Activated T-helper 1 cell treated with Interleukin-2 at 50 U/mL for 16 hours (primary cell): Measurements from ENCODE around the gene HIVEP1.
"Not testable (repeated sequence)": the region's sequence is repeated elsewhere in the genome, so short reads cannot be mapped to it uniquely, and the experiment has no call there.

Experiments
- DNase-seq: peaks from one replicate; pipeline ENCODE4 v3.0.0-alpha.2; 2020; ENCODE audit warnings: low read depth

The HIVEP1 gene

DNA sequence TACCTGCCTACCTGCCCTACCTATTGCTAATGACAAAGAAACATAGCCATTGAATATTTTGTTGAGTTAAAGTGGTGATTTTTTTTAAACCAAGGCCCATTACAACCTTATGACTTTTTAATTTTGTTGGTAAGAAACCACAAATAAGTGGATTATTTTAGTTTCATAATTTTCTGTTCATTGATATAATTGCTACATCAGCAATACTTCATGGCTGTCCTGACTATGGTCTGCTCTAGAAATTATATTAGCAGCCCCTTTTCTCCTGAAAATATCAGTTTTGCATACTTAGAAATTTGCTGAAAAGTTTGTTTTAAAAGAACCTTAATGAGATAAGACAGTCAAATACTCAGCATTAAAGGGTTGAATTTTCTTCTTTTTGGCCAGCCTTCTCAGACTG lies 106.5 kb downstream of the HIVEP1 start:
- no peak for DNase-seq

DNA sequence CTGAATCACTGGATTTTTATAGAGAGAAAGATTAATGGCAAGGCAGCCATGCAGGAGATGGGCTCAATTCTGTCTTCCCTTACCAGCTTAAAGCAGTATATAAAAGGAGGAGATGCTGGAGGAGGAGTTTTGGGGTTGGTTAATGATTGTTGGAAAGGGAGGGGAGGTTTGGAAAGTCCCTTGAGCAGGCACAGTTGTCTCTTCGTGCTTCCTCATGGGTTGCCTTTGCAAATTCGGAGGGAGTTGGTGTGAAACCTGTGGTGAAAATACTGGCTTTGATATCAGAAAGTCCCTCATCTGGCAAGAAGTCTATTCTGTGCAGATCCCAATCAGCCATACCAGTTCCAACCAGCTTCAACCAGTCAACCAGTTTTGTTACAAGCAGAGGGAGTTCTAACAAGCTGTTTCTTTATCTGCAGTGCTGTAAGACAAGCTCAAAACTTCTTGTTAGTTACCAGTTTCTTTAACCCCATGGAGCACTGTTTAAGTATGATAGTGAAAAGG lies 107.0 kb downstream of the HIVEP1 start:
- no peak for DNase-seq

DNA sequence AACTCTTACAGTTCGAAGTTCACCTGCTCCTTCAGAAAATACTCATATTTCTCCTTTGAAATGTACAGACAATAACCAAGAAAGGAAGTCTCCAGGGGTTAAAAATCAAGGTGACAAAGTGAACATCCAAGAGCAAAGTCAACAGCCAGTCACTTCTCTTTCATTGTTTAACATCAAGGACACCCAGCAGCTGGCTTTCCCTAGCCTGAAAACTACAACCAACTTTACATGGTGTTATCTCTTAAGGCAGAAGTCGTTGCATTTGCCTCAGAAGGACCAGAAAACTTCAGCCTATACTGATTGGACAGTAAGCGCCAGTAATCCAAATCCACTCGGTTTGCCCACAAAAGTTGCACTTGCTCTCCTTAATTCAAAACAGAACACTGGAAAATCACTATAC lies 113.3 kb downstream of the HIVEP1 start:
- no peak for DNase-seq

DNA sequence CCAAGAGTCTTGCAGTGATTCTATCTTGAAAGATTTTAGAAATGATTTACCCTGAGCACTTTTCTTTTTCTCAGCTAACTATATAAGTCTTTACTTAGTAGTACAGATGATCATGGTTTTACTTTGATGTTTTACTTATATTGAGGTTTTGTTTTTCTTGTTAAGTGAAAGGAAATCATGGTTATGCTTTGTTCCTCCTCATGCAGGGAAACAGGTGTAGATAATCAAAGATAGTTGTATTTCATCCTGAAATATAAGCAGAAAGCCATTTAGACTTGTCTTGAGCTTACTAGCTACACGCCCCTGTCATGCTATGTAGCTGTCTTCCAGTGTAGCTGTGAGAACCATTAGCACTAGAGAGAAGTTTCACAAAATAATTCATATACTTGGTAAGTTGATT lies 113.9 kb downstream of the HIVEP1 start:
- DNase-seq = no peak

DNA sequence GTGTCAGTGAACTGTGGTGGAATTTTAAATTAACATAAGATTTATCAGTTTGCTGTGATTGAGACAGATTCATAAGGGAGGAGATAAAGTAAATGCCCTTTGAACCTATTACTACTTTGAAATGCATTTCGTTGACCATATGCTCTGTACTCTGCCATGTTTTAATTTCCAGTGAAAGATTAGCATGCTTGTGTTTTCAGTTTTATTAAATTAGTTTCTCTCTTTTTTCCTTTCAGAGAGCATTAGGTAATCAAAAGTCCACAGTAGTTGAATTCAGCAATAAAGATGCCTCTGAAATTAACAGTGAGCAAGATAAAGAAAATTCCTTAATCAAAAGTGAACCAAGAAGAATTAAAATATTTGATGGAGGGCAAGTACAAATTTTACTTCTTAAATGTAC lies 117.4 kb downstream of the HIVEP1 start:
- no peak for DNase-seq

DNA sequence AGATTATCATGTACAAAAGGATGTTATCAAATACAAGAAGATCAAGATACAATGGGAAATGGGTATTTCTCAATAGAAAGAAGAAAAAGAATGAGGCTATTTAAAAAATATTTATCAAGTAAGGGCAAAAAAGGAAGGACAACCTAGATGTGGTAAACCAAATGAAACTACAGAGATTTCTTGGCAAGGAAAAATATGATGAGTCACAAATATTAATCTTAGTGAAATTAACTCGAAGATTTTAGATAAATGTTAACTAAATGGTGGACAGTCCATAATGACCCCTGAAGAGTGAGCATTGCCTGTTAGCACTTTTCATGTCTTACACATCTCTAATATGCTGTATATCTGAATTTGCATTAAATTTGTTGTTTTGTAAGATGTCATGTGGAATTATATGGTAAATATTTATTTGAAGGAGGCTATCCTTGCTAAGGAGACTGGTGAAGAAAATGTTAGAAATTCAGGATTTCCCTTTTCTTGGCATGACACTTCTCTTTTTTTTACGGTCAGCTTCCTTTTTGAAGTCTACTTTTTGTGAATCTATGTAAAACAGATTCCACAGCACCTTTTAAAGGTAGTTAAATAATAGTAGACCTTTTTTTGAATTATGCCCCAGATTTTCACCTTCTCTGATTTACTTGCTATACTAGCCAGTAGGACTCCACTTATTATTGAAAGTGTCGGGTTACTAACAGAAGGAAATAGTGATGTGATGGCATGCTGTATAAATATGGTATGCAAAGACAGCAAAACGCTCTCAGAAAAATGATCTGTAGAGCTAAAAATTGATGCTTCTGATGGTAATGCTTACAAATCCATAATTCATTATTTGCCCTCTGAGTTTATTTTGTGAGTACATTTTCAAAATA lies 120.5 kb downstream of the HIVEP1 start:
- no peak for DNase-seq

DNA sequence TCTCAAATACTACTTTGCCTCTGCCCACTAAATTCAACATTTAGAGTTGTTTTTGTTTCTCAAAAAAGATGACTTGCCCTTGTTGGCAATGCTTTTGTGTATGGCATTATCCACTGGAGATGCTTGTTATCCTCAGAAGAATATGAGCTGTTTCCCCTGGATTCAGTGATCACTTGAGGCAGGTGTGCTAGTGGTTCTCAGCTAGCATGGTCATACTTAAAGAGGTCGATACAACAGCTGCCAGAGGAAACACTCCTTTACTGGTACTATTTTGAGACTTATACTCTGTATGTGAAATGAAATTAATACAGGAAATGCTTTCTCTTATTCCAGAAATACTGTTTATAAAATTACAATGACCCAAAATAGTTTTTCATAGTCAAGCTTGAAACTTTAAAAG lies 122.5 kb downstream of the HIVEP1 start:
- no peak for DNase-seq

DNA sequence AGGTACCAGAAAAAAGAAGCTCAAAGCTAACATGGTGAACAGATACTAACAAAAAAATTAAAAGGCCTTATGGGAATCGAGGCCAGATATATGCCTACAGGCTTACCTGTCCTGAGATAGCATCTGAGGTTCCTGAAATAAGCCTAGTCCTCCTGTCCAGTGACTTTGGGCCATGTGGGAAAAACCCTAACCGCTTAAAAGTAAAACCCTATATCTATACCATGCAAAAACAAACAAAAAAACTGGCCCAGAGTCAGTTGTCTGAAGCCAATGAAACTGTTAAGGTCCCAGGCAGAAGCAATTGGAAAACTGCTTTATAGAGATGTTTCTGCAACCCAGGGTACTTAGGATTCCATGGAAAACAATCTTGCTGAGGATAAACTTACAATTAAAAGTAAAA lies 122.9 kb downstream of the HIVEP1 start:
- DNase-seq = no peak

DNA sequence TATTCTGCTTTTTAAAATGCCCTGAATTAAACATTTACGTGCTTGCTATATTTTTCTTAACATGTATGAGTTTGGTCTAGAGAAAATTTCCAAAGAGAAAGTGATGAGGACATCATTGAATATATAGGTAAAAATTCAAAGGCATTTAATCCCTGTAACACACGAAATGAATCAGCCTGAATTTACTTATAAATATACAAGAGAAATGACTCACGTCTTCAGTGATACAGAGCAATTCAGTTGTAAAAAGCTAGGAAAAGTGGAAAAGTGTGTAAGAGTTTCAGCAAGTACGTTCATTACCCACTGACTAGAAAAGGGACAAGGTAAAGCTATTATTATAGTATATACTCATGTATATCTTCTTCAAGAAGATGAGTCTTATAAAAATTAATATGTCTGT lies 124.8 kb downstream of the HIVEP1 start:
- DNase-seq = no peak

DNA sequence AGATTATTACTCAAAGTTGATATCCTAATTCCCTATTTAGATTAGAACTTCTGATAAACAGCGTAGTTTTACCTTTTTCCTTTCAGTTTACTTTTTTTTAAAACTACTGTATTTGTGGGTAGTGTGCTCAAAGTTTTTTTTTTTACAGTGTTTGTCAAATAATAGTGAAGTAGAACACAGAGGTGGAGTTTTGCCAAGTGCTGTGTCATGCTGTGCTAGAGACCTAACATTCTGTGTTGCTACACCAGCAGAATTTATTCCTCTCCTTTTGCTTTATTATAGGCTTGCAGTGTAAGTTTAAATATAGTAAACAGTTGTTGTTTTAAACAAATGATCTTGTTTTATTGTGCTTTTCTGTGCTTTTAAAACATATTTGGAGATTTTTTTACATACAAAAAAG lies 125.4 kb downstream of the HIVEP1 start:
- no peak for DNase-seq

DNA sequence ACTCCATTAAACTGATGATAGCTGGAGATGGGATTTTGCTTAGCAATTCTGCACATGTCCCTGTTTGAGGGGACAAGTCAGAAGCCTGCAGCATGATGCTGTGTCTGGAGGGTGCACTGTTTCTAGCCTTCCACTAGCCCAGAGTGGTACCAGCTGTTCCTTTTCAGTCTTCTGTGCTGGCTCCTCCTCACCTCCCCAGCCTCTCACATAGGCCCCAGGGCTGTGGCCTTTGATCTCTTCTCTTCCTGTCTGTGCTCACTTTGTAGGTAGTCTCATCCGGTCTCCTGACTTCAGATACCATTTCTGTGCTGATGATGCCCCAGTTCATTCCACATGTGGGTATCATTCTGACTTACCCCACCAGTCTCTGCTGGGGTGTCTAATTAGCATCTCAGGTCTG lies 126.3 kb downstream of the HIVEP1 start:
- peak; percentile 3 for DNase-seq

DNA sequence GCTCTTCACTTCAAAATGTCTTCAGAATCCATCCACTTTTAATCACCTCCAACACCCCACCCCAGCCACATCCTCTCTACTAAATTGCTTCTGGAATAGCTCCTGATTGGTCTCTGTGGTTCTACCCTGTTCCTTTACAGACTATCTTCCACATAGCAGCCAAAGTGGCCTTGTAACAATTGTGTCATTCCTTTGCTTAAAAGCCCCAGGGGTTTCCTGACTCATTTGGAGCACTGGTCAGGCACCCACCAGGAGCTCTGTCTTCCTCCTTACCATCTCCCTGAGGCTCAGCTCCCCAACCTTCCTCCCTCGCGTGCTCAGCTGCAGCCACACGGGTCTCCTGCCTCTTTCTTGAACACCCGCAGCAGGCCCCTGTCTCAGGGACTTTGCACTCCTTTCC lies 126.8 kb downstream of the HIVEP1 start:
- no peak for DNase-seq

DNA sequence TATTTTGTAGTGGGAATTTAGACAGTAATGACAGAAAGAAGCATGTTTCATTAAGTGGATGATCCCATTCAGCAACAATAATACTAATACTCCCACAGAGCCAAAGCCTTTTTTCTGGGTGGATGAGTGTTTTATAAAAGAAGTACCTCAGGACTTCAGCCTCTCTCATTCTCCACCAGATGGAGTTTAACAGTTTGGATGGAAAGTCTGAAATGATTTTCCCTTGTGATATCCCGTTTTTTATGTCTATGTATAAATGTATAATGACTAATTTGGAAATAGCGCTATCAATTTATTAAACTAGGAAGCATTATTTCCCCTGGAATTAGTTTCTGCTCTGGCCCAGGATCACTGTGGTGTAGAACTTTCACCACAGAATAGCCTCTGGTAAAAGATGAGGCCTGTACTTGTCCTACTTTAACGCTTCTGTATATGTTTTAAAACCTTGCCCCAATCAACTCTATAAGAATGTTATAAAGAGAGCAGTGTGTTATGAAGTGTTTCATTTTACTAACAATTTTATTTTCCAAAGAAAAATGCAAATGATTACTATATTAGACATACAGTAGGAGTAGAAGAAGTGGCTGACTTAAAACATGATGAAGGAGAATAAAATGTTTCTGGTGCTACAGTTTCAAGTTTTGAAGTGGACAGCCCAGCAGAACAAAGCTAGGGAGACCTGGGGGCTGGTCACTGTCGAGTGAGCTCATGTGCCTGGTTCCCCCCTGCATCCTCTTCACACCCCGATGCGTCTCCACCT lies 135.6 kb downstream of the HIVEP1 start:
- DNase-seq = no peak

DNA sequence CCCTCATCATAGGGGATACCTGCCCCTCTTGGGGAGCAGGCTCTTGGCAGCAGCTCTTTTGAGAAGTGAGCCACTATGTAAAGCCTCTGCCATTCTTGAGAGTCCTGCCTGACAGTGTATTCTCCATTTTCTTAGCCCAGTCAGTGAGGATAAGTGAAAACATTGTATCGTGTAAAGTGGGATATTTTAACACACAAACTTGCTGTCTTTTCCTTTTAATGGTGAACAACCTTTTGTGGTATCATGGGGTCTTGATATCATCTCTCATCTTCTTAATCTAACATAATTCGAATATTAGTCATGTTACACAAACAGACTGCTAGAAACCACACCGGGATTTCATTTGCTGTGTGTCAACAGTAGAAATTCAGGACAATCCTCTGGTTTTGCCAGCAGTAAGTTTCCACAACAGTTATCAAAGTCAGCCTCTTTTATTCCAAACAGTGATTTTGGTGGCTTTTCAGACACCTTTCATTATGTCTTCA lies 136.2 kb downstream of the HIVEP1 start:
- no peak for DNase-seq

DNA sequence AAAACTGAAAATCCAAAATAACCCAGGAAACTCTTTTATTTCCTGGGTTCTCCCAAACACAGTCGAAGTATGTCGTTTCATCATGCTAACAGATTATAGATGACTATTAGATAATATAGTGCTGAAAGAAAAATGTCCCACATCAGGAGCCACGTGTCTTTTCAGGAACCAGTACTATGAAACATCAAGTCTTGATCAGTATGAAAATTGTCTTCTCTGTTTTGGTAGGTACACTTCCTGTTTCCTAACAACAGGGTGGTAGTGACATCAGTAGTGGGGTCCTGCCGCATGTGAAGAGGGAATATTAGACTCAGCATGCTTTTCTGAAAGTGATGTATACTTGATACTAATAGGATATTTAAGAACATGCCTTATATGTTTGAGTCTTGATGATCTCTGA lies 136.7 kb downstream of the HIVEP1 start:
- no peak for DNase-seq

DNA sequence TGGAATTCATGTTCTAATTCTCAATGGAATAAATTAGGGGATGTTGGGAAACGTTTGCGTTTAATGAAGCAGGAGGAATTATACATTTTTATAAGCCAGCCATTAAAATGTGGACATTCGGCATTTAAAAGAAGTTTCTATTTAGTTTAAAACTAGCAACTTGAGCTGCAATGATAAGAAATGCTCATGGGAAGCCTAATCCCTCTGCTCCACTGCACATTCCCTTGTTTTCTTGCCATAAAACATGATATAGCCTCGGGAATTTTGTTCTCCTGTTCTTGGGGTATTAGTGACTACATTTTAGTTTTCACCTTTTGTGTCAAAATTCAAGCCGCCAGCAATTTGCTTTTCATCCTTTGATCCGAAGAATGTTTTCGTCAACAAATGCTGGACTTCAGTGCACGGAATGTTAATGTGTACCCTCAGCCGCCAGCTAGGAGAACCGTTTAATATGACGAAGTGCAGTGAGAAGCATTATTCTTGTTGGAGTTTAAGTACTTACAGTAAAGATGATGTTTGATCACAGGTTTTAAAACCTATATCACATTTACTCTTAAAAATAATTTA lies 137.9 kb downstream of the HIVEP1 start:
- DNase-seq = no peak

DNA sequence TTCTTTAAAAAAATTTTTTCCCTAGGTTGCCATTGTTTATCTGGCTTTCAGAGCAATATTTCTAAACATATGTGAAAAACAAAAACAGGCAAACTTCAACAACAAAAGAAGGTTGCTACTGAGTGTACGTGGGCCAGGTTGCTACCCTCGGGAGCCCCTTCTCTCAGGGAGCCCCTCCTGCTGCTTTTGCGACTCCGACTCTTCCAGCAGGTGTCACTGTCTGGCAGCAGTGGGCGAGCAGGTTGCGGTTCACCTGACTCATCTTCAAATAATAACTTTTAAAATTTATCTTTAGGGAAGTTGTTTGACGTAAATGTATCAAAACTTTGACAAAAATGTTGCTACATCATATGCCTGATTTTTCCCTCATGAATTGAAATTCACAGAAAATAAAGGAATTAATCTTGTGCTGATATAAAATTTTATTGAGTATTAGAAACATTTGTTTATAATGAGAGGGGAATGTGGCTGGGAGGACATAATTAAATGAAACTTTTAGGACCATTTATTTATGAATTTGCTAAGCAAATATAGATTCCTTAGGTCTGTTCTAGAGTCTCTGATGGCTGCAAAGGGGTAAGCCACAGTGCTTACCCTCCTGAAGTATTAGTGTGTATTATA lies 138.8 kb downstream of the HIVEP1 start:
- DNase-seq = no peak

DNA sequence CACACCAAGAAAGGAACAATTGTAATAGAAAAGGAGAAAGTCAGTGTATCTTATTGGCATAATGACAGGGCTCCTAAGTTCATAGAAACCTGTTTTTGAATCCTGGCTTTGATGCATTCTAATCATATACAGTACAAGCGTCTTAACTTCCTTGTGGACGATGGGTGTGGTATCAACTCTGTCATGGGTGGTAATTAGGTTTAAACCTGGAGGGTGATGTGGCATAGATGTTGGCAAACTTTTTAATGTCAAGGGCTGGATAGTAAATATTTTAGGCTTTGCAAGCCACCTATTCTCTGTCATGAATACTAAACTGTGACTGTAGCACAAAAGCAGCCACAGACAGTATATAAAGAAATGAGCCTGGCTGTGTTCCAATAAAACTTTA lies 139.3 kb downstream of the HIVEP1 start:
- DNase-seq = no peak

DNA sequence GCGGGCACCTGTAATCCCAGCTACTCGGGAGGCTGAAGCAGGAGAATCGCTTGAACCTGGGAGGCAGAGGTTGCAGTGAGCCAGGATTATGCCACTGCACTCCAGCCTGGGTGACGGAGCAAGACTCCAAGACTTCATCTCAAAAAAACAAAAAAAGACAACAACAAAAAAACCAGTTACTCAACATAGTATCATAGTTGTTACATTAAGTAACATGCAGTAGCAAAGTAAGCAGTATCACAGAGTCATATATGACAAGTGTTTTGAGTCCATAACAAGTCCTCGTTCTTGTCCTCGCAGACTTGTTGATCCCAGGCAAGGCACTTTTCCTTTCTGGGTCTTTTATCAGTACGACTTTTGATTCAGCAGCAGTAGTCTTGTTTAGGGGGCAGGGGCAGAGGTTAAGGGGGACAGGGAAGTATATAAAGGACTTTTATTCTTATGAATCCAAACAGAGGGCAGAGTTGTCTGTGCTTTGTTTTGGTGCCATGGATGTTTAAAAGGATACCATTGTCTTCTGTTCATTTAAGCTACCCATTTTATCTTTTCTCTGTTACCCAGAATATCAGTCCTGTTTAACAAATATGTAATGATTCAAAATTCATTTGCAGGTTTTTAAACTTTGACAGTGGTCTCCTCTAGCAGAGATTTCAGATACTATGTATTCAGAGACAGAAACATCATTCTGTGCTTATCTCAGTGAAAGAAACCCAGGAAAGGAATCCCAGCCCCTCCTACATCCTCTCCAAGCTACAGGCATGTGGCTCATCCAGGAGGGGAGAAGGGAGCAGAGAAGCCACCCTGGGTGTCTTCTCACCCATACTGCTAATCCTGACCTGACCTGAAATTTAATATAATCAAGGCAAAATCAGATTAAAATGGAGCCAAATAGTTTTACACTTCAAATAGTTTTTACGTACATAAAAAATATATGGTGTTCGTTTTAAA lies 140.2 kb downstream of the HIVEP1 start:
- no peak for DNase-seq

DNA sequence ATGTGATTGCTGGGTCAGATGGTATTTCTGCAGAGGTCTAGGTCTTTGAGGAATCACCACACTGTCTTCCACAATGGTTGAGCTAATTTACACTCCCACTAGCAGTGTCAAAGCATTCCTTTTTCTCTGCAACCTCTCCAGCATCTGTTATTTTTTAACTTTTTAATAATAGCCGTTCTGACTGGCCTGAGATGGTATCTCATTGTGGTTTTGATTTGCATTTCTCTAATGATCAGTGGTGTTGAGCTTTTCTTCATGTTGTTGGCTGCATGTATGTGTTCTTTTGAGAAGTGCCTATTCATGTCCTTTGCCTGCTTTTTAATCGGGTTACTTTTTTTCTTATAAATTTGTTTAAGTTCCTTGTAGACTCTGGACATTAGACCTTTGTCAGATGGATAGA lies 143.7 kb downstream of the HIVEP1 start:
- DNase-seq = not testable (repeated sequence)
